BE2C (cell line): ENCODE measurements around the gene LONP2.
"Not testable (repeated sequence)": the region's sequence is repeated elsewhere in the genome, so short reads cannot be mapped to it uniquely, and the experiment has no call there.

Experiments
- DNase-seq: peaks from one replicate; pipeline ENCODE4 v3.0.0-alpha.2; 2020
- H3K27me3 ChIP-seq: fragments of 250-450 bp; sonication (Bioruptor Pico); 2 replicates; pipeline ENCODE4 v1.5.1; 2020; ENCODE audit warnings: mild to moderate bottlenecking
- H3K36me3 ChIP-seq: fragments of 250-450 bp; sonication (Bioruptor Pico); 2 replicates; pipeline ENCODE4 v1.5.1; 2020; ENCODE audit warnings: mild to moderate bottlenecking
- H3K4me1 ChIP-seq: fragments of 250-450 bp; sonication (Bioruptor Pico); 2 replicates; pipeline ENCODE4 v1.5.1; 2020
- H3K4me3 ChIP-seq: 2 replicates; pipeline ENCODE4 v1.5.1; 2011; ENCODE audit warnings: low read depth, low read length
- H3K9me3 ChIP-seq: fragments of 250-450 bp; sonication (Bioruptor Pico); 2 replicates; pipeline ENCODE4 v1.5.1; 2020
- CTCF ChIP-seq: IDR thresholded peaks from 2 replicates; pipeline ENCODE4 v1.5.1; 2012; ENCODE audit warnings: mild to moderate bottlenecking, low read depth, low read length

The LONP2 gene

GRCh38 chr16:48369765-48370164, 125.7 kb downstream of the LONP2 start:
- Histone ChIP-seq H3K4me3 (no peak overlapping the region), H3K27me3 (no peaks in the 10 kb centered on the region), H3K4me1 (peaks cover 35% of the 10 kb centered on the region), H3K36me3 (no peaks in the 10 kb centered on the region), H3K9me3 (no peaks in the 10 kb centered on the region)
- no peak for TF ChIP-seq CTCF
- no peak for DNase-seq

DNA sequence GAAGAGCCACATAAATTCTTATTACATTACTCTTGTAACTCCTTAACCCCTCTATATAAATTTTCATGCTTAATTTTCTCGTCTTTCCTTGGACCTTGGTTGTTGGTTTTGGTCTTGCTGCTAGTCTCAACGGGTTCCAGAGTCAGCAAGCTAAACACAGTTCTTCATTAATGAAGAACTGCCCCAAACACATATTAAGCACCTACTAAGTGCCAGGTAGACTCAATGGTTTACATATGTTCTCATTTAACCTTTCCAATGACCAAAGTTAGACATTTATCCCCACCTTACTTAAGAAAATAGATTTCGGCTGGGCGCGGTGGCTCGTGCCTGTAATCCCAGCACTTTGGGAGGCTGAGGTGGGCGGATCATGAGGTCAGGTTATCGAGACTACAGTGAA, 126.1 kb downstream of the LONP2 start:
- TF ChIP-seq CTCF, result no peak
- Histone ChIP-seq H3K4me3 (no peak overlapping the region), H3K27me3 (no peaks in the 10 kb centered on the region), H3K36me3 (no peaks in the 10 kb centered on the region), H3K9me3 (no peaks in the 10 kb centered on the region), H3K4me1 (peaks cover 32% of the 10 kb centered on the region)
- DNase-seq, result no peak

- H3K9me3 ChIP-seq, H3K27me3 ChIP-seq, DNase-seq, H3K4me3 ChIP-seq, H3K36me3 ChIP-seq: not testable (repeated sequence)
- H3K4me1 ChIP-seq, result peaks cover 30% of the 10 kb centered on the region
Measured at GRCh38 chr16:48370668-48371392, 126.7 kb downstream of the LONP2 start.

GRCh38 chr16:48371393-48371780, 127.3 kb downstream of the LONP2 start:
- TF ChIP-seq CTCF, result no peak
- Histone ChIP-seq H3K4me1 (peaks cover 30% of the 10 kb centered on the region), H3K36me3 (no peaks in the 10 kb centered on the region), H3K9me3 (no peaks in the 10 kb centered on the region), H3K4me3 (no peak overlapping the region), H3K27me3 (no peaks in the 10 kb centered on the region)
- no peak for DNase-seq

- TF ChIP-seq CTCF, result no peak
- no peaks in the 10 kb centered on the region for H3K27me3 ChIP-seq
- H3K4me1 ChIP-seq, result peaks cover 23% of the 10 kb centered on the region
- no peak for DNase-seq
- no peaks in the 10 kb centered on the region for H3K9me3 ChIP-seq
- H3K4me3 ChIP-seq, result no peak overlapping the region
- H3K36me3 ChIP-seq, result no peaks in the 10 kb centered on the region
Measured at GRCh38 chr16:48372744-48373143, 128.6 kb downstream of the LONP2 start.

DNA sequence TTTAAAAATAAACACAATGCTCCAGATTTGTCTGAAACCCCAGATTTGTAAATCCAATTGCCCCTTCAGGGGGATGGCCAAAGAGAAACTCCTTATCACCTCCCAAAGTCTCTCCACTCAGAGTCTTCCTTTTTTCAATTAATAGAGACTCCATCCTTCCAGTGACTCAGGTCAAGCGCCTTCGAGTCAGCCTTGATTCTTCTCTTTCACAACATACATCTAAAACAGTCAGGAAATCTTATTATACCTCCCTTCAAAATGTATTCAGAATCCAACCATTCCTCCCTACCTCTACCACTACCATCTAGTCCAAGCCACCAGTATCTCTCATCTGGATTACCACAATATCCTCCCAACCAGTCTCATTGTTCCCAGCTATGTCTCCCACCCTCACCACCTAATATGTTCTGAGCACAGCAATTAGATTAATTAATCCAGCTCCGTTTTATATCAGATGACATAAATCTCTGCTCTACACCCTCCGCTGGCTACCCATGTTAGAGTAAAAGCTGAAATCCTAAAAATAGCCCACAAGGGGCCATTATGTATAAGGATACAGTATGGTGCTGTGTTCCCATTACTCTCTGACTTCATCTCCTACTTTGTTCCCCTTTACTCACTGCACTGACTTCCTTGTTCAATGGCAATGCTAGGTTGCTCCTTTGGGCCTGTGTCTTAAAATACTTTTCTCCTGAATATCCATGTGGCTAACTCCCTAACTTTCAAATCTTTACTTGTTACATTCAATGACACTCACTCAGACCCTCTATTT, 129.3 kb downstream of the LONP2 start:
- no peaks in the 10 kb centered on the region for H3K27me3 ChIP-seq
- no peak for DNase-seq
- H3K4me1 ChIP-seq, result peaks cover 20% of the 10 kb centered on the region; the same call in 1 of the 2 replicates
- H3K36me3 ChIP-seq, result no peaks in the 10 kb centered on the region
- no peaks in the 10 kb centered on the region for H3K9me3 ChIP-seq
- no peak overlapping the region for H3K4me3 ChIP-seq
- TF ChIP-seq CTCF, result no peak
